AG10803 (cell line): ENCODE results near the gene ATP6AP1.

Experiments used
- DNase-seq: peaks from one replicate; pipeline ENCODE4 v3.0.0; 2010; ENCODE audit warnings: low read depth
- H3K4me3 ChIP-seq: 2 replicates; pipeline ENCODE4 v1.5.1; 2011; ENCODE audit warnings: mild to moderate bottlenecking, low read length, control low read depth
- TF ChIP-seq, protein P1 (sequence below): conservative IDR thresholded peaks from 2 replicates; pipeline ENCODE4 v1.5.1; 2011; ENCODE audit warnings: mild to moderate bottlenecking, low read length, control low read depth, inconsistent platforms

Gene ATP6AP1

GRCh38 chrX:154401918-154402621 is 26.4 kb upstream of the ATP6AP1 start:
- no peak overlapping the region for H3K4me3 ChIP-seq
- no peak for DNase-seq
- TF ChIP-seq, protein P1, sequence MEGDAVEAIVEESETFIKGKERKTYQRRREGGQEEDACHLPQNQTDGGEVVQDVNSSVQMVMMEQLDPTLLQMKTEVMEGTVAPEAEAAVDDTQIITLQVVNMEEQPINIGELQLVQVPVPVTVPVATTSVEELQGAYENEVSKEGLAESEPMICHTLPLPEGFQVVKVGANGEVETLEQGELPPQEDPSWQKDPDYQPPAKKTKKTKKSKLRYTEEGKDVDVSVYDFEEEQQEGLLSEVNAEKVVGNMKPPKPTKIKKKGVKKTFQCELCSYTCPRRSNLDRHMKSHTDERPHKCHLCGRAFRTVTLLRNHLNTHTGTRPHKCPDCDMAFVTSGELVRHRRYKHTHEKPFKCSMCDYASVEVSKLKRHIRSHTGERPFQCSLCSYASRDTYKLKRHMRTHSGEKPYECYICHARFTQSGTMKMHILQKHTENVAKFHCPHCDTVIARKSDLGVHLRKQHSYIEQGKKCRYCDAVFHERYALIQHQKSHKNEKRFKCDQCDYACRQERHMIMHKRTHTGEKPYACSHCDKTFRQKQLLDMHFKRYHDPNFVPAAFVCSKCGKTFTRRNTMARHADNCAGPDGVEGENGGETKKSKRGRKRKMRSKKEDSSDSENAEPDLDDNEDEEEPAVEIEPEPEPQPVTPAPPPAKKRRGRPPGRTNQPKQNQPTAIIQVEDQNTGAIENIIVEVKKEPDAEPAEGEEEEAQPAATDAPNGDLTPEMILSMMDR = no peak

GRCh38 chrX:154402622-154403127 is 25.8 kb upstream of the ATP6AP1 start:
- H3K4me3 ChIP-seq = no peak overlapping the region
- TF ChIP-seq, protein P1 = no peak
- no peak for DNase-seq

DNA sequence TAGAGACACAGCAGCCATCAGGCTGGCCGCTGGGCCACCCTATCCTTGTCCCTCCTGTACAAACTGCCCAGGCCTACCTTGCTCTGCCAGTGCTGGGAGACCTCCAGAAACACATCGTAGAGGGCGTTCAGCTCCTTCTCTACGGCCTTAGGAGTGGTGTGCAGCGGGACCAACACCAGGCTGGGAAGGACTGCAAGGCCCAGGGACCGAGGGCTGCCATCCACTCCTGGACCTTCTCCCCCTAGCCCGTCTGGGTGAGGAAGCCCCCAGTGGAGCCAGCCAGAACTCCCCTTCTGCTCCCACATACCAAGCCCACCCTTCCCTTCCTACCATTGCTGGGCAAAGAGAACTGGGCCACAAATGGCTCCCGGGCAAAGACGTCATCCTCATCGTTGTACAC is 25.3 kb upstream of the ATP6AP1 start:
- no peak for DNase-seq
- TF ChIP-seq, protein P1 = no peak

GRCh38 chrX:154403858-154404257 is 24.6 kb upstream of the ATP6AP1 start:
- TF ChIP-seq, protein P1 = no peak
- no peak overlapping the region for H3K4me3 ChIP-seq
- DNase-seq = no peak

More for the DNA sequence above, 25.3 kb upstream of the ATP6AP1 start:
- H3K4me3 ChIP-seq = no peak overlapping the region

GRCh38 chrX:154404625-154405192 is 23.8 kb upstream of the ATP6AP1 start:
- no peak for DNase-seq
- no peak overlapping the region for H3K4me3 ChIP-seq
- TF ChIP-seq, protein P1 = no peak

DNA sequence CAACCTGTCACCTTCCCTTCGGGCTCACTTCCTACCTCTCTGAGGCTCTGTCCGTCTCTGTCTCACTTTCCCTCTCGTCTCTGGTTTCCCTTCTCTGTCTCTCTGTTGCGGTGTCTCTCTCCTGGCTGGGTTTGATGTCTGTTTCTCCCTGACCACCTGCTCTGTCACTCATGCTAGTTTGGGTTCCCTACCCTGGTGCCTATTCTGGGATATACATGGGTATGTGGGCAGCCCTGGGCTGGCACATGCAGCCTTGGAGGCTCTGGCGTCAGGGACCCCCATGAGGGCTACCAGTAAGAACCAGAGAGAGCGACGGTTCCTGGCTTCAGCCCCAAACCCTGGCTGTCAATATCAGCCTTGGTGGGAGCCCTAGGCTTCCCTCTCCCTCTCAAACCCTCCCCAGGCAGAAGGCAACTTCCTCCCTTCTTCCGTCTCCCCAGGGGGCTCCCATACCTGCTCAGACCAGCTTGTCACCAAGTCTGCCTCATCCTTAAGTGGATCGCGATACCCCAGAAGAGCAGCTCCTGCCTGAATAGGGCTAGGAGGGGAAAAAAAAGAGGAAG is 19.7 kb upstream of the ATP6AP1 start:
- peak overlapping the region; percentile 55 for H3K4me3 ChIP-seq
- DNase-seq = no peak
- TF ChIP-seq, protein P1 = no peak
